ENCODE data around the gene BAZ1B.

GRCh38 chr7:73509463-73509862 lies 12.6 kb downstream of the BAZ1B start:
- TF ChIP-seq ZNF121 (CRISPR knock-in tag; conservative IDR thresholded peaks at IDR 0.05), result no peak
- TF ChIP-seq E2F3 (CRISPR knock-in tag; IDR thresholded peaks at IDR 0.05), result no peak
- no peak for TF ChIP-seq POLR2AphosphoS5 (IDR thresholded peaks at IDR 0.05; ENCODE audit: control insufficient read depth, insufficient read depth, low read depth, low read length)
- no peak for TF ChIP-seq POLR2A (conservative IDR thresholded peaks at IDR 0.05)
- no peak for TF ChIP-seq ETS2 (tag; IDR thresholded peaks at IDR 0.05; ENCODE audit: borderline replicate concordance, poor library complexity, severe bottlenecking)
- TF ChIP-seq BRCA1 (IDR thresholded peaks at IDR 0.05), result no peak
- TF ChIP-seq BRCA1 (CRISPR knock-in tag; IDR thresholded peaks at IDR 0.05), result no peak
- no peak for TF ChIP-seq MAFG (tag; conservative IDR thresholded peaks at IDR 0.05)
- no peak for TF ChIP-seq EZH2 (IDR thresholded peaks at IDR 0.05; ENCODE audit: borderline replicate concordance, low read depth, low read length)
- TF ChIP-seq RAD21 (CRISPR knock-in tag; conservative IDR thresholded peaks at IDR 0.05 in 1 of 2, IDR thresholded peaks at IDR 0.05 in 1 of 2), result no peak
